Measurements from ENCODE around the gene FOSL2. TPM values are rescaled to one million over a fixed set of nuclear protein-coding genes. Genes with fewer than 3 reads are reported as not detected.

Gene FOSL2
- total and polyA plus RNA-seq, 10 of the 15 experiments (the other 5 are each of a cell fraction or from before 2014, with no cell fraction given), result 0.05 to 1.3 (median 0.34) TPM

DNA sequence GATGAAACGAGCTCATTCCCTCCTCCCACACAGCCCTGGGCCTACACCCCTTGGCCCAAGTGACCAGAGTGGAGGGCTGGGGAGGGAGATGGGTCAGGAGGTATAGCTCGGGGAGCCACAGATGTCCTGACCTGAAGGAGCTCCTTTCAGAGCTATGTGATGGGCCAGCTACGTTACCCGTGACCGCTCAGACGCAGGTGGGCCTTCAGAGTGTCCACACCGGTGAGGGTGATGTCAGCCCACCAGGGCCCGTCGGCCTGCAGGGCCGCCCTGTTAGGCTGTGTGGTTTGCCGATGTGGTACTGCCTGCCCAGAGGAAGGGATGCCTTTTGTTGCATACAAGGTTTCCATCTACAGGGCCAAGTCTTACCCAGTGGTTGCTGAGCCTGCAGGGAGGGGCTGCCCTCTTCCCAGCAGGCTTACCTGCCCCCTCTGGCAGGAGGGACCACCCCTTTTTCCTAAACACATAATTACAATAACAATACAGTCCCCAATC is 41.8 kb upstream of the FOSL2 start:
- in situ Hi-C loops (cut with MboI), result no loop called here
- H3K79me2 ChIP-seq (ENCODE audit: control insufficient read depth, insufficient read depth, low read length), result no peaks in the 10 kb centered on the region
- ChIA-PET SMC1A (ENCODE audit: uncharacterized antibody, unreplicated experiment) (no interaction called here), RAD21 (ENCODE audit: unreplicated experiment) (no interaction called here), CTCF (no interaction called here), POLR2A (no interaction called here)
- no peaks in the 10 kb centered on the region for H4K20me1 ChIP-seq (ENCODE audit: control insufficient read depth, insufficient read depth)
- no peak overlapping the region for H3K4me2 ChIP-seq (ENCODE audit: control insufficient read depth, insufficient read depth)
- BruUV-seq (replicated peaks), result no TSS peak
- ATAC-seq (no peak), DNase-seq (ENCODE audit: low read depth, low spot score) (no peak), FAIRE-seq (no peak)
- H3K9me3 ChIP-seq (replicated peaks; ENCODE audit: control insufficient read depth, insufficient read depth, low read length), result no peaks in the 10 kb centered on the region
- TF ChIP-seq RAD21 (IDR thresholded peaks at IDR 0.05; ENCODE audit: insufficient read depth, low read depth, low read length) (no peak), CHD4 (IDR thresholded peaks at IDR 0.05) (no peak), CBX3 (IDR thresholded peaks at IDR 0.05; ENCODE audit: borderline replicate concordance, low read depth) (no peak), ETV6 (conservative IDR thresholded peaks at IDR 0.05 in 1 of 2, IDR thresholded peaks at IDR 0.05 in 1 of 2; ENCODE audit: borderline replicate concordance in 1 of 2, low read depth in 1 of 2) (no peak), CEBPB (IDR thresholded peaks at IDR 0.05; ENCODE audit: borderline replicate concordance in 1 of 2, low read depth in 2 of 2, low read length in 2 of 2) (no peak), TCF12 (IDR thresholded peaks at IDR 0.05; ENCODE audit: low read depth, low read length) (no peak), KDM1A (IDR thresholded peaks at IDR 0.05; ENCODE audit: borderline replicate concordance) (no peak), SMAD5 (IDR thresholded peaks at IDR 0.05; ENCODE audit: low read depth) (no peak), RUNX3 (IDR thresholded peaks at IDR 0.05; ENCODE audit: low read length) (no peak), NR2C1 (IDR thresholded peaks at IDR 0.05) (no peak), JUNB (IDR thresholded peaks at IDR 0.05) (no peak), BRCA1 (IDR thresholded peaks at IDR 0.05; ENCODE audit: low read depth, low read length) (no peak)
- TF ChIP-seq, protein P1, sequence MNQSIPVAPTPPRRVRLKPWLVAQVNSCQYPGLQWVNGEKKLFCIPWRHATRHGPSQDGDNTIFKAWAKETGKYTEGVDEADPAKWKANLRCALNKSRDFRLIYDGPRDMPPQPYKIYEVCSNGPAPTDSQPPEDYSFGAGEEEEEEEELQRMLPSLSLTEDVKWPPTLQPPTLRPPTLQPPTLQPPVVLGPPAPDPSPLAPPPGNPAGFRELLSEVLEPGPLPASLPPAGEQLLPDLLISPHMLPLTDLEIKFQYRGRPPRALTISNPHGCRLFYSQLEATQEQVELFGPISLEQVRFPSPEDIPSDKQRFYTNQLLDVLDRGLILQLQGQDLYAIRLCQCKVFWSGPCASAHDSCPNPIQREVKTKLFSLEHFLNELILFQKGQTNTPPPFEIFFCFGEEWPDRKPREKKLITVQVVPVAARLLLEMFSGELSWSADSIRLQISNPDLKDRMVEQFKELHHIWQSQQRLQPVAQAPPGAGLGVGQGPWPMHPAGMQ (IDR thresholded peaks at IDR 0.05; ENCODE audit: borderline replicate concordance), result no peak
- TF ChIP-seq, protein P2, sequence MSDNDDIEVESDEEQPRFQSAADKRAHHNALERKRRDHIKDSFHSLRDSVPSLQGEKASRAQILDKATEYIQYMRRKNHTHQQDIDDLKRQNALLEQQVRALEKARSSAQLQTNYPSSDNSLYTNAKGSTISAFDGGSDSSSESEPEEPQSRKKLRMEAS (IDR thresholded peaks at IDR 0.05; ENCODE audit: low read depth, low read length), result no peak
- TF ChIP-seq, protein P3, sequence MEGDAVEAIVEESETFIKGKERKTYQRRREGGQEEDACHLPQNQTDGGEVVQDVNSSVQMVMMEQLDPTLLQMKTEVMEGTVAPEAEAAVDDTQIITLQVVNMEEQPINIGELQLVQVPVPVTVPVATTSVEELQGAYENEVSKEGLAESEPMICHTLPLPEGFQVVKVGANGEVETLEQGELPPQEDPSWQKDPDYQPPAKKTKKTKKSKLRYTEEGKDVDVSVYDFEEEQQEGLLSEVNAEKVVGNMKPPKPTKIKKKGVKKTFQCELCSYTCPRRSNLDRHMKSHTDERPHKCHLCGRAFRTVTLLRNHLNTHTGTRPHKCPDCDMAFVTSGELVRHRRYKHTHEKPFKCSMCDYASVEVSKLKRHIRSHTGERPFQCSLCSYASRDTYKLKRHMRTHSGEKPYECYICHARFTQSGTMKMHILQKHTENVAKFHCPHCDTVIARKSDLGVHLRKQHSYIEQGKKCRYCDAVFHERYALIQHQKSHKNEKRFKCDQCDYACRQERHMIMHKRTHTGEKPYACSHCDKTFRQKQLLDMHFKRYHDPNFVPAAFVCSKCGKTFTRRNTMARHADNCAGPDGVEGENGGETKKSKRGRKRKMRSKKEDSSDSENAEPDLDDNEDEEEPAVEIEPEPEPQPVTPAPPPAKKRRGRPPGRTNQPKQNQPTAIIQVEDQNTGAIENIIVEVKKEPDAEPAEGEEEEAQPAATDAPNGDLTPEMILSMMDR (IDR thresholded peaks at IDR 0.05 in 2 of 3, conservative IDR thresholded peaks at IDR 0.05 in 1 of 3; ENCODE audit: control insufficient read depth in 2 of 3, extremely low read depth in 1 of 3, insufficient read depth in 1 of 3, low read depth in 3 of 3, low read length in 3 of 3), result no peak
- TF ChIP-seq, protein P4, sequence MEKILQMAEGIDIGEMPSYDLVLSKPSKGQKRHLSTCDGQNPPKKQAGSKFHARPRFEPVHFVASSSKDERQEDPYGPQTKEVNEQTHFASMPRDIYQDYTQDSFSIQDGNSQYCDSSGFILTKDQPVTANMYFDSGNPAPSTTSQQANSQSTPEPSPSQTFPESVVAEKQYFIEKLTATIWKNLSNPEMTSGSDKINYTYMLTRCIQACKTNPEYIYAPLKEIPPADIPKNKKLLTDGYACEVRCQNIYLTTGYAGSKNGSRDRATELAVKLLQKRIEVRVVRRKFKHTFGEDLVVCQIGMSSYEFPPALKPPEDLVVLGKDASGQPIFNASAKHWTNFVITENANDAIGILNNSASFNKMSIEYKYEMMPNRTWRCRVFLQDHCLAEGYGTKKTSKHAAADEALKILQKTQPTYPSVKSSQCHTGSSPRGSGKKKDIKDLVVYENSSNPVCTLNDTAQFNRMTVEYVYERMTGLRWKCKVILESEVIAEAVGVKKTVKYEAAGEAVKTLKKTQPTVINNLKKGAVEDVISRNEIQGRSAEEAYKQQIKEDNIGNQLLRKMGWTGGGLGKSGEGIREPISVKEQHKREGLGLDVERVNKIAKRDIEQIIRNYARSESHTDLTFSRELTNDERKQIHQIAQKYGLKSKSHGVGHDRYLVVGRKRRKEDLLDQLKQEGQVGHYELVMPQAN (conservative IDR thresholded peaks at IDR 0.05), result no peak
- TF ChIP-seq, protein P5, sequence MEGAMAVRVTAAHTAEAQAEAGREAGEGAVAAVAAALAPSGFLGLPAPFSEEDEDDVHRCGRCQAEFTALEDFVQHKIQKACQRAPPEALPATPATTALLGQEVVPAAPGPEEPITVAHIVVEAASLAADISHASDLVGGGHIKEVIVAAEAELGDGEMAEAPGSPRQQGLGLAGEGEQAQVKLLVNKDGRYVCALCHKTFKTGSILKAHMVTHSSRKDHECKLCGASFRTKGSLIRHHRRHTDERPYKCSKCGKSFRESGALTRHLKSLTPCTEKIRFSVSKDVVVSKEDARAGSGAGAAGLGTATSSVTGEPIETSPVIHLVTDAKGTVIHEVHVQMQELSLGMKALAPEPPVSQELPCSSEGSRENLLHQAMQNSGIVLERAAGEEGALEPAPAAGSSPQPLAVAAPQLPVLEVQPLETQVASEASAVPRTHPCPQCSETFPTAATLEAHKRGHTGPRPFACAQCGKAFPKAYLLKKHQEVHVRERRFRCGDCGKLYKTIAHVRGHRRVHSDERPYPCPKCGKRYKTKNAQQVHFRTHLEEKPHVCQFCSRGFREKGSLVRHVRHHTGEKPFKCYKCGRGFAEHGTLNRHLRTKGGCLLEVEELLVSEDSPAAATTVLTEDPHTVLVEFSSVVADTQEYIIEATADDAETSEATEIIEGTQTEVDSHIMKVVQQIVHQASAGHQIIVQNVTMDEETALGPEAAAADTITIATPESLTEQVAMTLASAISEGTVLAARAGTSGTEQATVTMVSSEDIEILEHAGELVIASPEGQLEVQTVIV (IDR thresholded peaks at IDR 0.05; ENCODE audit: borderline replicate concordance, partially characterized antibody), result no peak
- no peaks in the 10 kb centered on the region for H3K36me3 ChIP-seq (ENCODE audit: control insufficient read depth in 2 of 2, insufficient read depth in 2 of 2, low read length in 1 of 2)
- H3K4me3 ChIP-seq, result no peak overlapping the region
- intact Hi-C loops (cut with micrococcal nuclease; ENCODE audit: unreplicated experiment), result no loop called here
- 67% methylated on average over 11 of the region's 11 CpGs for WGBS (ENCODE audit: insufficient coverage, insufficient replicate concordance, low lambda C conversion rate, missing lambda C conversion rate)
- H2AFZ ChIP-seq (ENCODE audit: control insufficient read depth, low read depth, low read length), result no peak overlapping the region
- H3K27me3 ChIP-seq (replicated peaks in 1 of 2; ENCODE audit: control insufficient read depth in 2 of 2, insufficient read depth in 2 of 2, low read length in 1 of 2), result no peaks in the 10 kb centered on the region
- H3K27ac ChIP-seq (ENCODE audit: control insufficient read depth, insufficient read depth), result no peak overlapping the region
- no peak overlapping the region for H3K9ac ChIP-seq (ENCODE audit: control insufficient read depth, insufficient read depth, low read length)
- H3K4me1 ChIP-seq (ENCODE audit: control insufficient read depth, insufficient read depth, low read length), result no peaks in the 10 kb centered on the region

Measured in GM12878 (cell line).